Measurements from ENCODE around the gene LCN2. TPM values are rescaled to one million over a fixed set of nuclear protein-coding genes. Genes with fewer than 3 reads are reported as not detected.
"Not testable (repeated sequence)": the region's sequence is repeated elsewhere in the genome, so short reads cannot be mapped to it uniquely, and the experiment has no call there.

The LCN2 gene
- total RNA-seq, 2 experiments from 2014 or later: not detected

- Mint-ChIP-seq H3K4me3 (no peak overlapping the region), H3K27me3 (no peaks in the 10 kb centered on the region), H3K36me3 (peaks cover 11% of the 10 kb centered on the region), H3K4me1 (peaks cover 13% of the 10 kb centered on the region), H3K9me3 (no peaks in the 10 kb centered on the region), H3K27ac (no peak overlapping the region)
- ATAC-seq (ENCODE audit: low read depth): no peak
- POLR2A ChIA-PET: no interaction called here
- no peak for DNase-seq
Observed at GRCh38 chr9:128164307-128164885, 15.1 kb downstream of the LCN2 start.

- no peak for DNase-seq
- H3K27me3 Mint-ChIP-seq: no peaks in the 10 kb centered on the region
- no peak overlapping the region for H3K4me3 Mint-ChIP-seq
- H3K27ac Mint-ChIP-seq: no peak overlapping the region
- peaks cover 7% of the 10 kb centered on the region for H3K4me1 Mint-ChIP-seq
- peaks cover 12% of the 10 kb centered on the region for H3K36me3 Mint-ChIP-seq
- H3K9me3 Mint-ChIP-seq: no peaks in the 10 kb centered on the region
- POLR2A ChIA-PET: no interaction called here
- no peak for ATAC-seq (ENCODE audit: low read depth)
Observed at GRCh38 chr9:128166169-128166568, 16.9 kb downstream of the LCN2 start.

GRCh38 chr9:128167209-128167608 lies 18.0 kb downstream of the LCN2 start:
- no peak overlapping the region for H3K4me3 Mint-ChIP-seq
- peaks cover 12% of the 10 kb centered on the region for H3K36me3 Mint-ChIP-seq
- no peaks in the 10 kb centered on the region for H3K9me3 Mint-ChIP-seq
- H3K27me3 Mint-ChIP-seq: no peaks in the 10 kb centered on the region
- POLR2A ChIA-PET: no interaction called here
- no peak for DNase-seq
- peak overlapping the region; percentile 35 for H3K27ac Mint-ChIP-seq
- H3K4me1 Mint-ChIP-seq: peaks cover 5% of the 10 kb centered on the region
- no peak for ATAC-seq (ENCODE audit: low read depth)

- Mint-ChIP-seq H3K4me3 (no peak overlapping the region), H3K9me3 (no peaks in the 10 kb centered on the region), H3K27ac (no peak overlapping the region), H3K36me3 (peaks cover 8% of the 10 kb centered on the region), H3K4me1 (peaks cover 1% of the 10 kb centered on the region), H3K27me3 (no peaks in the 10 kb centered on the region)
- POLR2A ChIA-PET: interaction anchor here (1.2 kb wide), 1 partner anchor 22 kb away, joined by 3 read pairs; no protein-coding TSS in a partner anchor
- no peak for DNase-seq
- no peak for ATAC-seq (ENCODE audit: low read depth)
Observed at GRCh38 chr9:128168731-128169308, 19.6 kb downstream of the LCN2 start.

GRCh38 chr9:128169492-128169891 lies 20.2 kb downstream of the LCN2 start:
- H3K36me3 Mint-ChIP-seq: peaks cover 8% of the 10 kb centered on the region
- POLR2A ChIA-PET: interaction anchor here (0.6 kb wide), 1 partner anchor 33 kb away, joined by 6 read pairs; no protein-coding TSS in a partner anchor
- H3K27me3 Mint-ChIP-seq: no peaks in the 10 kb centered on the region
- peaks cover 1% of the 10 kb centered on the region for H3K4me1 Mint-ChIP-seq
- H3K27ac Mint-ChIP-seq: peak overlapping the region; percentile 30
- no peak for DNase-seq
- no peak overlapping the region for H3K4me3 Mint-ChIP-seq
- no peaks in the 10 kb centered on the region for H3K9me3 Mint-ChIP-seq
- ATAC-seq (ENCODE audit: low read depth): no peak

GRCh38 chr9:128169925-128170324 lies 20.7 kb downstream of the LCN2 start:
- Mint-ChIP-seq H3K4me1 (peaks cover 1% of the 10 kb centered on the region), H3K9me3 (no peaks in the 10 kb centered on the region), H3K27me3 (no peaks in the 10 kb centered on the region), H3K4me3 (no peak overlapping the region), H3K27ac (no peak overlapping the region), H3K36me3 (peaks cover 8% of the 10 kb centered on the region)
- DNase-seq (no peak), ATAC-seq (ENCODE audit: low read depth) (no peak)
- POLR2A ChIA-PET: interaction anchor here (0.6 kb wide), 1 partner anchor 33 kb away, joined by 6 read pairs; no protein-coding TSS in a partner anchor

GRCh38 chr9:128174062-128174461 lies 24.8 kb downstream of the LCN2 start:
- ATAC-seq (ENCODE audit: low read depth) (no peak), DNase-seq (no peak)
- H3K27ac Mint-ChIP-seq: no peak overlapping the region
- peaks cover 9% of the 10 kb centered on the region for H3K36me3 Mint-ChIP-seq
- peaks cover 2% of the 10 kb centered on the region for H3K9me3 Mint-ChIP-seq
- peaks cover 4% of the 10 kb centered on the region for H3K4me1 Mint-ChIP-seq
- POLR2A ChIA-PET: no interaction called here
- no peaks in the 10 kb centered on the region for H3K27me3 Mint-ChIP-seq
- H3K4me3 Mint-ChIP-seq: no peak overlapping the region

GRCh38 chr9:128175102-128175563 lies 25.9 kb downstream of the LCN2 start:
- H3K9me3 Mint-ChIP-seq: peaks cover 2% of the 10 kb centered on the region
- no peak overlapping the region for H3K4me3 Mint-ChIP-seq
- H3K4me1 Mint-ChIP-seq: peaks cover 2% of the 10 kb centered on the region
- H3K36me3 Mint-ChIP-seq: peaks cover 19% of the 10 kb centered on the region
- POLR2A ChIA-PET: interaction anchor here (0.9 kb wide), 1 partner anchor 13 kb away, joined by 3 read pairs; no protein-coding TSS in a partner anchor
- DNase-seq (no peak), ATAC-seq (ENCODE audit: low read depth) (no peak)
- H3K27ac Mint-ChIP-seq: no peak overlapping the region
- H3K27me3 Mint-ChIP-seq: no peaks in the 10 kb centered on the region

- Mint-ChIP-seq H3K27ac (no peak overlapping the region), H3K9me3 (peaks cover 2% of the 10 kb centered on the region), H3K27me3 (no peaks in the 10 kb centered on the region), H3K36me3 (peaks cover 25% of the 10 kb centered on the region), H3K4me1 (peaks cover 2% of the 10 kb centered on the region), H3K4me3 (no peak overlapping the region)
- DNase-seq (no peak), ATAC-seq (ENCODE audit: low read depth) (no peak)
- POLR2A ChIA-PET: no interaction called here
Observed at GRCh38 chr9:128175726-128176125, 26.5 kb downstream of the LCN2 start.

- Mint-ChIP-seq H3K36me3 (peaks cover 29% of the 10 kb centered on the region), H3K9me3 (peaks cover 2% of the 10 kb centered on the region), H3K27ac (no peak overlapping the region), H3K4me1 (peaks cover 5% of the 10 kb centered on the region), H3K27me3 (no peaks in the 10 kb centered on the region), H3K4me3 (no peak overlapping the region)
- POLR2A ChIA-PET: no interaction called here
- ATAC-seq (ENCODE audit: low read depth) (no peak), DNase-seq (no peak)
Observed at GRCh38 chr9:128178806-128179431, 29.7 kb downstream of the LCN2 start.

- Mint-ChIP-seq H3K27ac (no peak overlapping the region), H3K9me3 (peaks cover 2% of the 10 kb centered on the region), H3K4me3 (no peak overlapping the region), H3K27me3 (no peaks in the 10 kb centered on the region), H3K4me1 (peaks cover 5% of the 10 kb centered on the region), H3K36me3 (peaks cover 31% of the 10 kb centered on the region)
- POLR2A ChIA-PET: no interaction called here
- ATAC-seq (ENCODE audit: low read depth) (no peak), DNase-seq (no peak)
Observed at GRCh38 chr9:128180001-128180400, 30.7 kb downstream of the LCN2 start.

- Mint-ChIP-seq H3K27ac (no peak overlapping the region), H3K4me1 (peaks cover 5% of the 10 kb centered on the region), H3K4me3 (no peak overlapping the region), H3K9me3 (peaks cover 2% of the 10 kb centered on the region), H3K27me3 (no peaks in the 10 kb centered on the region), H3K36me3 (peaks cover 31% of the 10 kb centered on the region)
- DNase-seq: no peak
- POLR2A ChIA-PET: no interaction called here
- ATAC-seq (ENCODE audit: low read depth): no peak
Observed at GRCh38 chr9:128180447-128180846, 31.2 kb downstream of the LCN2 start.

- not testable (repeated sequence) for DNase-seq; H3K27me3 Mint-ChIP-seq; H3K27ac Mint-ChIP-seq; H3K4me3 Mint-ChIP-seq; H3K4me1 Mint-ChIP-seq; ATAC-seq (ENCODE audit: low read depth); H3K9me3 Mint-ChIP-seq
- POLR2A ChIA-PET: interaction anchor here (0.7 kb wide), 1 partner anchor 899 kb away, joined by 5 read pairs; no protein-coding TSS in a partner anchor
- peaks cover 35% of the 10 kb centered on the region for H3K36me3 Mint-ChIP-seq
Observed at GRCh38 chr9:128181480-128181879, 32.2 kb downstream of the LCN2 start.

All from activated naive CD8-positive, alpha-beta T cell treated with anti-CD3 and anti-CD28 coated beads, Interleukin-2, amount 10 ng/mL, durations not matched to agents 7 days and 5 days (primary cell).